ENCODE data around the gene ADRM1. TPM values are rescaled to one million over a fixed set of nuclear protein-coding genes. Genes with fewer than 3 reads are reported as not detected.

ADRM1 gene
- total RNA-seq, 2 experiments from 2014 or later, result 40.8 to 44.3 TPM

GRCh38 chr20:62314711-62315302 is 12.0 kb downstream of the ADRM1 start:
- CTCF ChIA-PET, result no interaction called here
- H3K27ac ChIP-seq (ENCODE audit: low read depth in 1 of 2, low read length in 2 of 2), result no peak overlapping the region
- H3K4me1 ChIP-seq (ENCODE audit: insufficient read depth, low read length), result no peaks in the 10 kb centered on the region
- no peak for ATAC-seq (ENCODE audit: poor library complexity)
- Mint-ChIP-seq H3K36me3 (ENCODE audit: low read depth) (no peaks in the 10 kb centered on the region), H3K27me3 (no peaks in the 10 kb centered on the region), H3K4me1 (ENCODE audit: low read depth) (no peaks in the 10 kb centered on the region), H3K27ac (no peak overlapping the region), H3K9me3 (no peaks in the 10 kb centered on the region), H3K4me3 (no peak overlapping the region)
- POLR2A ChIA-PET, result no interaction called here
- H3K27me3 ChIP-seq (ENCODE audit: control insufficient read depth in 1 of 2, insufficient read depth in 2 of 2, low read length in 2 of 2), result no peaks in the 10 kb centered on the region
- H3K4me3 ChIP-seq (ENCODE audit: low read length), result no peak overlapping the region
- no peaks in the 10 kb centered on the region for H3K36me3 ChIP-seq (ENCODE audit: insufficient read depth, low read length)
- H3K9me3 ChIP-seq (ENCODE audit: control insufficient read depth in 1 of 2, insufficient read depth in 1 of 2, low read length in 2 of 2), result peaks cover 0 to 15% of the 10 kb centered on the region in 2 experiments
- TF ChIP-seq, protein P1, sequence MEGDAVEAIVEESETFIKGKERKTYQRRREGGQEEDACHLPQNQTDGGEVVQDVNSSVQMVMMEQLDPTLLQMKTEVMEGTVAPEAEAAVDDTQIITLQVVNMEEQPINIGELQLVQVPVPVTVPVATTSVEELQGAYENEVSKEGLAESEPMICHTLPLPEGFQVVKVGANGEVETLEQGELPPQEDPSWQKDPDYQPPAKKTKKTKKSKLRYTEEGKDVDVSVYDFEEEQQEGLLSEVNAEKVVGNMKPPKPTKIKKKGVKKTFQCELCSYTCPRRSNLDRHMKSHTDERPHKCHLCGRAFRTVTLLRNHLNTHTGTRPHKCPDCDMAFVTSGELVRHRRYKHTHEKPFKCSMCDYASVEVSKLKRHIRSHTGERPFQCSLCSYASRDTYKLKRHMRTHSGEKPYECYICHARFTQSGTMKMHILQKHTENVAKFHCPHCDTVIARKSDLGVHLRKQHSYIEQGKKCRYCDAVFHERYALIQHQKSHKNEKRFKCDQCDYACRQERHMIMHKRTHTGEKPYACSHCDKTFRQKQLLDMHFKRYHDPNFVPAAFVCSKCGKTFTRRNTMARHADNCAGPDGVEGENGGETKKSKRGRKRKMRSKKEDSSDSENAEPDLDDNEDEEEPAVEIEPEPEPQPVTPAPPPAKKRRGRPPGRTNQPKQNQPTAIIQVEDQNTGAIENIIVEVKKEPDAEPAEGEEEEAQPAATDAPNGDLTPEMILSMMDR (IDR thresholded peaks at IDR 0.05), result no peak
- intact Hi-C loops (cut with DNase I, micrococcal nuclease), result no loop called here
- no peak for DNase-seq

GRCh38 chr20:62315773-62316172 is 13.0 kb downstream of the ADRM1 start:
- no peak overlapping the region for H3K27ac Mint-ChIP-seq

DNA sequence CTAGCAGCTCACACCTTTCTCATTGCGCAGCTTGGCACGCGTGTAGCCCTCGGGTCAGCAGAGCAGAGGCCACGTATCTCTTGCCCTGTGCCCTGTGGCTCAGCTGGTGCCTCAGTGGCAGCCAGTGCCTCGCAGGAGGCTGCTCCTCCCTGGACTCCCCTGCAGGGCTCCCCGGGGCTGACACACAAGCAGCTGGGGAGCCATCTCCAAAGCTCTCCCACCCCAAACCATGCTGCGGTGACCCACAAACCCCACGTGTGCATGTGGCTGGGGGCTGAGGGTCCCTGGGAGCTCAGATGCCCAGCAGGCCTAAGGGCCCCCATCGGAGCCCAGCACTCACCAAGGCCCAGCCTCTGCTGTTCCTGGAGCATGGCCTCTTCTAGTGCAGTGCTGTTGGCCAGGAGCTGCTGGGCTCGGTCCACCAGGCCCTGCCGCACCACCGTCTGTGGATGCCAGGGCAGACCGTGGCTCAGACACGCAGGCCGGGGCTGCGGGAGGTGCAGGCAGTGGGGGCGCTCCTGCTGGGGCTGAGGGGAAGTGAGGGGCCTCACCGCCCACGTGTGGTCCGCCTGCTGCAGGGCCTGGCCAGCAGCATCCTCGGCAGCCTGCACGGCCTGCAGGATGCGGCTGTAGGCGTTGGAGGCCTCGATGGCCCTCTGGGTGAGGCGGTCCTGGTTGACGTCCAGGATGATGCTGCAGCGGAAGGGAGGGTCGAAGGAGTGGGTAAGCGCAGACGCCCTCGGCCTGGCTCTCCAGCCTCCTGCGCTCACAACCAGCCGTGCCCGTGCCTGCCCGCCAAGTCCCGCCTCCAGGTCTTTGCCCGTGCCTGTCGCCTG is 13.8 kb downstream of the ADRM1 start:
- POLR2A ChIA-PET, result no interaction called here

More at GRCh38 chr20:62315773-62316172, 13.0 kb downstream of the ADRM1 start:
- ChIA-PET POLR2A (no interaction called here), CTCF (no interaction called here)
- ATAC-seq (ENCODE audit: poor library complexity) (no peak), DNase-seq (no peak)
- no peaks in the 10 kb centered on the region for H3K9me3 Mint-ChIP-seq
- Histone ChIP-seq H3K4me1 (ENCODE audit: insufficient read depth, low read length) (no peaks in the 10 kb centered on the region), H3K4me3 (ENCODE audit: low read length) (no peak overlapping the region), H3K36me3 (ENCODE audit: insufficient read depth, low read length) (no peaks in the 10 kb centered on the region), H3K9me3 (ENCODE audit: control insufficient read depth in 1 of 2, insufficient read depth in 1 of 2, low read length in 2 of 2) (peaks cover 0 to 15% of the 10 kb centered on the region in 2 experiments), H3K27ac (ENCODE audit: low read depth in 1 of 2, low read length in 2 of 2) (no peak overlapping the region), H3K27me3 (ENCODE audit: control insufficient read depth in 1 of 2, insufficient read depth in 2 of 2, low read length in 2 of 2) (no peaks in the 10 kb centered on the region)
- no peaks in the 10 kb centered on the region for H3K4me1 Mint-ChIP-seq (ENCODE audit: low read depth)
- H3K27me3 Mint-ChIP-seq, result no peaks in the 10 kb centered on the region
- TF ChIP-seq, protein P1 (IDR thresholded peaks at IDR 0.05), result no peak
- H3K4me3 Mint-ChIP-seq, result no peak overlapping the region
- no peaks in the 10 kb centered on the region for H3K36me3 Mint-ChIP-seq (ENCODE audit: low read depth)
- intact Hi-C loops (cut with DNase I, micrococcal nuclease), result no loop called here

More for the DNA sequence above, 13.8 kb downstream of the ADRM1 start:
- Histone ChIP-seq H3K27ac (ENCODE audit: low read depth in 1 of 2, low read length in 2 of 2) (no peak overlapping the region), H3K4me3 (ENCODE audit: low read length) (no peak overlapping the region), H3K27me3 (ENCODE audit: control insufficient read depth in 1 of 2, insufficient read depth in 2 of 2, low read length in 2 of 2) (no peaks in the 10 kb centered on the region), H3K9me3 (ENCODE audit: control insufficient read depth in 1 of 2, insufficient read depth in 1 of 2, low read length in 2 of 2) (peaks cover 0 to 15% of the 10 kb centered on the region in 2 experiments), H3K4me1 (ENCODE audit: insufficient read depth, low read length) (no peaks in the 10 kb centered on the region), H3K36me3 (ENCODE audit: insufficient read depth, low read length) (no peaks in the 10 kb centered on the region)
- Mint-ChIP-seq H3K4me1 (ENCODE audit: low read depth) (no peaks in the 10 kb centered on the region), H3K36me3 (ENCODE audit: low read depth) (no peaks in the 10 kb centered on the region), H3K27me3 (no peaks in the 10 kb centered on the region), H3K9me3 (no peaks in the 10 kb centered on the region), H3K27ac (no peak overlapping the region), H3K4me3 (no peak overlapping the region)
- TF ChIP-seq, protein P1 (IDR thresholded peaks at IDR 0.05), result no peak
- intact Hi-C loops (cut with DNase I, micrococcal nuclease), result no loop called here
- DNase-seq (no peak), ATAC-seq (ENCODE audit: poor library complexity) (no peak)
- CTCF ChIA-PET, result no interaction called here

Data from CD4-positive, alpha-beta T cell (primary cell).